Activated naive CD8-positive, alpha-beta T cell (primary cell): Measurements from ENCODE around the gene TST.

Experiments used
- H3K27ac Mint-ChIP-seq: one replicate; pipeline ENCODE4 v1.8.0; 2021; ENCODE audit warnings: mixed read lengths
- H3K27me3 Mint-ChIP-seq: one replicate; pipeline ENCODE4 v1.8.0; 2021; ENCODE audit warnings: mixed read lengths
- H3K36me3 Mint-ChIP-seq: one replicate; pipeline ENCODE4 v1.8.0; 2021; ENCODE audit warnings: mixed read lengths
- H3K4me1 Mint-ChIP-seq: one replicate; pipeline ENCODE4 v1.8.0; 2021; ENCODE audit warnings: low read depth, mixed read lengths
- H3K4me3 Mint-ChIP-seq: one replicate; pipeline ENCODE4 v1.8.0; 2021; ENCODE audit warnings: mild to moderate bottlenecking, mixed read lengths
- H3K9me3 Mint-ChIP-seq: one replicate; pipeline ENCODE4 v1.8.0; 2021; ENCODE audit warnings: low read depth, mixed read lengths

The TST gene

DNA sequence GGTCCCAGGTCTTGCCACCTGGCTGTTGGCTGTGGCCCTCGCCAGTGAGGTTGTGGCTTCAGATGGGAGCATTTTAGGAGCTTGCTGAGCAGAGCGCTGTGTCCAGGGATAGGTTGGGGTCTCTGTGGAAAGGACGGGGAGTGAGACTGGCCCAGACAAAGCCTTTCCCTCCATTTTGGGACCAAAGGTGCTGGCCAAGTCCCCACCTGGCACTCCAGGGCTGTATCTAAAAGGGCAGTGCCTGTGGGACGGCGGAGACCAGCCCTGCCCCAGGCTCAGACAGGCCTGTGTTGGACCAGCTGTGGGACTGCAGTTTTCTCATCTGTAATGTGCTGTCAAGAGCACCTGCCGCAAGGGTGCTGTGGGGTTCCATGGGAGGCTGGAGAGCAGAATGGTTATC is 27.3 kb upstream of the TST start:
- peaks cover 7% of the 10 kb centered on the region for H3K4me1 Mint-ChIP-seq
- H3K36me3 Mint-ChIP-seq: no peaks in the 10 kb centered on the region
- H3K9me3 Mint-ChIP-seq: no peaks in the 10 kb centered on the region
- H3K27me3 Mint-ChIP-seq: no peaks in the 10 kb centered on the region
- no peak overlapping the region for H3K4me3 Mint-ChIP-seq
- H3K27ac Mint-ChIP-seq: no peak overlapping the region

DNA sequence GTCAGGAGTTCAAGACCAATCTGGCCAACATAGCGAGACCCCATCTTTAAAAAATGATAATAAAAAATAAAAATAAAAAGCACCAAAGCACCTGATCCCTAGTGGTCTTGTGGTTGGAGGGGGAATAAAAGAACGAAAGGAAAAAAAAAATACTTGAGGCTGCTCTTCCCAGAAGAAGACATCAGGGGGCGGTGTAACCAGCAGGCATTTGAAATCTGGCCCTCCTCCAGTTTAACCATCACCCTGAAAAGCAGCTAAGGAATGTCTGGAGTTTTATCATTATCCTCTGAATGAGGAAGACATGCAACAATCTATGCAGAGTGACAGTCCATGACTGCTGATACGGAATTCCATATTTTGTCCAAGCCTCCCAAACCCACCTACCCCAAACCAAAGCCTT is 26.7 kb upstream of the TST start:
- Mint-ChIP-seq H3K4me3 (no peak overlapping the region), H3K9me3 (no peaks in the 10 kb centered on the region), H3K27ac (no peak overlapping the region), H3K27me3 (peaks cover under 1% of the 10 kb centered on the region), H3K36me3 (no peaks in the 10 kb centered on the region), H3K4me1 (peaks cover 6% of the 10 kb centered on the region)

DNA sequence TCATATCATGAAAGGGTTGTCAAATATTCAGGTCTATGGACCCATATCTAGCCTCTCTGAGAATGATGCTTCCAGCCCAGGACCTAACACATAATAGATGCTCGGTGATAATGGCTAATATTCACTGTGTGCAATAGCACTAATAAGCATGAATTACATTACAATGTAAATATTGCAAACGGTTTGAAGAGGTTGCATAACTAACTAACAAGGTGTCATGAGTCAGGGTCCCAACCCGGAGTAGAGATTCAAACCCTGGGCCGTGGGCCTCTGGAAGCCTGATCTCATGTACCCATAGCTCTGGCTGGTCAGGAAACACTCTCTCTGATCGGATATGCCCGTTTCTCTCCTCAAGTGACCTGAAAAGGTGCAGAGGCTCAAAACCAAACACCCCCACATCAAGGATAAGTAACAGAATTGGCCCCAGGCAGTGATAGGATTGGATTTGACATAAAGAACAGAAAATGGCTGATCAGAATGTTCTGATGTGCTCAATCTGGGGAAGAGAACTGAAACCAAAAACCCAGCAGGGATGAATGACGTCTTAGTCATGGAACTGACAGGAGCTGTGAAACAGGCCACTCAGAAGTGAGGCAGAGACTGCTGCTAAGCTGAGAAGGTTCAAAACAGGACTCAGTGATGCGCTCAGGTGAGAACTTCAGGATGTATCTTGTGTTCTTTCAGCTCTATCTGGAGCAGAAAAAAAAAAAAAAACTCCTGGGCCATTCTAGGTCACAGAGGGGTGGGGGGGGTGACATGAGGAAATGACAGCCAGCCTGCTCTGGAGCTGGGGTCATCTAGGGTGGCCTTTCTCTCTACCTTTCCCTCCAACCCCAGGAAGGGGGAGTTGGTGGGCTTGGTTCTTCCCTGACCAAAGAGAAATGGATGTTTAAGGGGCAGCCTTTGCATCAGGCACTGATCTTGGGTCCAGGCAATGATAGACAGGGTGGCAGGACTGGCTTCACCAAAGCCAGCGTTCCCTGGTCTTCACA is 25.7 kb upstream of the TST start:
- Mint-ChIP-seq H3K4me3 (no peak overlapping the region), H3K4me1 (peaks cover 6% of the 10 kb centered on the region), H3K27ac (no peak overlapping the region), H3K9me3 (no peaks in the 10 kb centered on the region), H3K27me3 (peaks cover 3% of the 10 kb centered on the region), H3K36me3 (no peaks in the 10 kb centered on the region)

DNA sequence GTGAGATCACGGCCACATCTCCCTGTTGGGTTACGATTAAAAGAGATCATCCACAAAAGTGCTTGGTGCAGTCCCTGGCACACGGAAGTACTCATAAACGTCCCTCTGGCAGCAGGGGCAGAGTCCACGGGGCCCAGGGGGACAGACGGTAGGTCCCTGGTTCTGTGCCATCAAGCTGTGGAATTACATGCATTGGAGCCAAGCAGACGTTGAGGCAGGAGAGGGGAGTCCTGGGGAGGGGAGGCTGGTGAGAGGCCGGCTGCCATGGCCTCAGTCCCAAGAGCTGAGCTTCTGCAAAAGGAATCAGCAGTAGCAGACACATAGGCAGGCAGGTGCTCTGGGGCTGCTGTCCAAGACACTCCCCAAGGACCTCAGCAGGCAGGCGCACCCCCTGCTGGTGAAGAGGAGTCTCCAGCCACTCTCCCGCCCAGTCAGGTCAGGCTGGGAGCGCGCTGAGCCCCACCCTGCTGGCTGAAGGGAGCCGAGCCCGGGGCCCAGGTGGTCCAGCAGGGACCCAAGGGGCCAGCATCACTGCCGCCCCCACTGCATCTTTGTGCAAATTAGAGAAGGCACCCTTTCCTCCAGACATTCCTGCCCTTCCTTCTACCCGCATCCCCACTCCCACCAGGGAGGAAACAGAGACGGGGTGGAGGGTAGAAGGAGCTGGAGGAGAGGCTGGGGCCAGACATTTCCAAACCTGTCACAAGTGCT is 24.7 kb upstream of the TST start:
- H3K27me3 Mint-ChIP-seq: peaks cover 3% of the 10 kb centered on the region
- no peak overlapping the region for H3K27ac Mint-ChIP-seq
- H3K4me3 Mint-ChIP-seq: no peak overlapping the region
- H3K4me1 Mint-ChIP-seq: peaks cover 6% of the 10 kb centered on the region
- no peaks in the 10 kb centered on the region for H3K9me3 Mint-ChIP-seq
- H3K36me3 Mint-ChIP-seq: no peaks in the 10 kb centered on the region

DNA sequence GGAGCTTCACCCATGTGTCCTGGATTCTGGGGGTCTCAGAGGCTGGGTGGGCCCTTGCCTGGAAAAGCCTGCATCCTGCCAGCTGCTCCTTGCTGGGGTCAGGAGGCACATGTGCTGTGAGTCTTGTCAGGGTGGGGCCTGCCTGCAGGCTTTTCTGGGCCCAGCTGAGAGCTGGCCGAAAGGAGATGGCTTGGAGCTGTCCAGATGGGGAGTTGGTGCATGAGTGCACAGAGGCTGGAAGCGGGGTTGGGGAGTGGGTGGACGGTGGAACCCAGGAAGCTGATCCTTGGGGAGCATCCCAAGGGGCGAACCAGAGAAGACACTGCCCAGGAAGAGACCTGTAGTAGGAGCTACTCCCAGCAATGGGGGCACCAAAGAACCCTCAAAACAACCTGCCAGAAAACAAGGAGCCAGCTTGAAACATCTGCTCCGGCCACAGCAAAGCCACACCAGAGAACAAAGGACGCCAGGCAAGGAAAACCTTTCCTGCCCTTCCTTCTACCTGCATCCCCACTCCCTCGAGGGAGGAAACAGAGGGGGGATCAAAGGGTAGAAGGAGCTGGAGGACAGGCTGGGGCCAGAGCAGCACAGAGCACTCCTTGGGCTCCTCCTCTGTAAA is 24.1 kb upstream of the TST start:
- H3K27ac Mint-ChIP-seq: no peak overlapping the region
- no peaks in the 10 kb centered on the region for H3K9me3 Mint-ChIP-seq

DNA sequence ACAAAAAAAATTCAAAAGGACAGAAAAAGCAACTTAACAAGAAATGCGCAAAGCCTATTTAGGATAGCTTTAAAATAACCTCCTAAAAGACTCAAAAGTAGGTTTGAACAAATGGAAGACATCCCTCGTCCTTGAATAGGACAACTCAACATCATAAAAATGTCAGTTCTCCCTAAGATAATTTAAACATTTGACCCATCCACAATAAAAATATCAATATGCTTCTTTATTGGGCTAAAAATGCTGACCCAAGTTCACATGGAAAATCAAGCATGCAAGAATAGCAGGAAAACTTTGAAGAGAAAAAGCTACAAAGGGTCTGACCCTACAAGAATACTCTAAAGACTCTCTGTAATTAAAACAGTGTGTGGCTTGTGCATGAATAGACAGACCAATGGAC is 20.2 kb upstream of the TST start:
- Mint-ChIP-seq H3K27ac (no peak overlapping the region), H3K27me3 (peaks cover 5% of the 10 kb centered on the region), H3K9me3 (no peaks in the 10 kb centered on the region), H3K4me3 (no peak overlapping the region), H3K36me3 (no peaks in the 10 kb centered on the region), H3K4me1 (peaks cover 1% of the 10 kb centered on the region)

More for the DNA sequence above, 24.1 kb upstream of the TST start:
- Mint-ChIP-seq H3K36me3 (no peaks in the 10 kb centered on the region), H3K4me3 (no peak overlapping the region), H3K4me1 (peaks cover 6% of the 10 kb centered on the region), H3K27me3 (peaks cover 3% of the 10 kb centered on the region)

DNA sequence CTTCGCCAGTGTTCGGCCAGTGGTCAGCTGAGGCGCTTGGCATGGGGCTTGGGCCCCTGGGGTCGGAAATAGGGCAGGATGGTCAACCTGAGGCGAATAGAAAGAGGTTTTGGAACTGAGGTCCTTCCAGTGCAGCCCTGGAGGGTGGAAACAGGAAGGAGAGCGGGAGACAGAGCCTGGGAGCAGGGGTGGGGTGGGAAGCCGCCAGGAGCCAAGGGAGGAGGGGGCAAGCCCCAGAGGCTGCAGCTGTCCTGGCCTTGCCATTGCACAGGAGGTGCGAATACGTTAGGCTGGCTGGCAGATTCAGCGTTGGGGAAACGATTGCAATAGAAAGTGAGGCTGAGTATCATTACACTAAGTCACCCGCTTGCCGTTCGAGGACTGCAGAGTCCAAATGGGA is 18.4 kb upstream of the TST start:
- Mint-ChIP-seq H3K36me3 (no peaks in the 10 kb centered on the region), H3K4me3 (no peak overlapping the region), H3K9me3 (no peaks in the 10 kb centered on the region), H3K27ac (no peak overlapping the region), H3K27me3 (peaks cover 5% of the 10 kb centered on the region), H3K4me1 (peaks cover 1% of the 10 kb centered on the region)

DNA sequence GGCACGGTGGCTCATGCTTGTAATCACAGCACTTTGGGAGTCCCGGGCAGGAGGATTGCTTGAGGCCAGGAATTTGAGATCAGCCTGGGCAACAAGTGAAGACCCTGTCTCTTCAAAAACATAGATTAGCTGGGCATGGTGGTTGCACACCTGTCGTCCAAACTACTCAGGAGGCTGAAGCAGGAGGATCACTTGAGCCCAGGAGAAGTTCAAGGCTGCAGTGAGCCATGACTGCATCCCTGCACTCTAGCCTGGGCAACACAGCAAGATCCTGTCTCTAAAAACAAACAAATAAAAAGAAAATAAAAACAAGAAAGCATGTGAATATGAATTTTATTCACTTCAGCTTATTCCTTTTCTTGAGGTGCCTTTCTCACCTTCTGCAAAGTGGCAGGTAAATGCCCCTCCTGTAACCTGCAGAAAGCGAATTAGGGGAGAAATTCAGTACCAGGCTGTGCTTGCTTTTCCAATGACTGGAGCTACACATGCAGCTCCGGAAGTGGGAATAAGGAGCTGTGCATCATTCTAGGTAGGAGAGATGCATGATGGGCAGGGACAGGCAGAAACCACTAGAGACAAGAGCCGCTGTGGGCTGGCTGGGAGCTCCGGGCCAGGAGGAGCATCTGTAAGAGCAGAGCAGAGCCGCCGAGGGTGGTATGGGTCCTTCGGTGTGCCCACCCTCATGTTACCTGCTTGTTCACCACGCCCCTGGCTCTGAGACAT is 17.6 kb upstream of the TST start:
- H3K27ac Mint-ChIP-seq: no peak overlapping the region
- no peaks in the 10 kb centered on the region for H3K36me3 Mint-ChIP-seq
- peaks cover 1% of the 10 kb centered on the region for H3K4me1 Mint-ChIP-seq
- peaks cover 5% of the 10 kb centered on the region for H3K27me3 Mint-ChIP-seq
- H3K9me3 Mint-ChIP-seq: no peaks in the 10 kb centered on the region
- no peak overlapping the region for H3K4me3 Mint-ChIP-seq

DNA sequence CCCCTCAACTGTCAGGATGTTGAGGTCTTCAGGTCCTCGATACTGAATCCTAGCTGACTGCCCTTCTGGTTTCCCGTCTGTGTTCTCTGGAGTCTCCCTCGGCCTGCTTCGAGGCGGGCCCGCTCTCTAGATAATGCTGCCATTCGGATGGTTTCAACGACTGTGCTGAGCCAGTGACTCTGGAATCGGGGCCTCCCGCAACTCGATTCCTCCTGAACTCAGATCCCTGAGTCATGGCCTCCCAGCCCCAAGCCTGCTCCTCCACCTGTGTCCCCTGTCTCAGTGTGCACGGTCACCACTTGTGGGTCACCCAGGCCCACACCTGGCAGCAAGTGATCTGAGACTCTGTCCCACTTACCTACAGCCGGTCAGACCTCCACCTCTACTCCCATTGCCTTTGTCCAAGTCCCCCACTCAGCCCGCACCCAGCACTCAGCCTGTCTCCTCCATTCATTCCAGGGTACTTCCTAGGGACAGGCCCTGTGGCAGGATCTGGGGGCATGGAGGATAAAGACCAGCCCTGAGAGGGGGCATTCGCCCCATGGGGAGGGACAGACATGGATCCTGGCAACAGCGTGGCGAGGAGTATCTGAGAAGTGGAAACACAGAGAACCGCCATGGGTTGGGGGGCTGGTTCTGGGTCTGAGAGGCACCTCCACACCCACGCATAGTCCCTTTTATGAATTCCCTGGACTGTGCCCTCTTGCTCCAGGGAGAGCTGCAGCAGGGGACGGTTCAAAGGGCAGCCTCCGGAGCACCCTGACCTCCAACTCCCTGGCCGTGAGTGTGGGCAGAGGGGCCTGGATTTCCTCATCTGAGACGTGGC is 14.6 kb upstream of the TST start:
- Mint-ChIP-seq H3K4me1 (no peaks in the 10 kb centered on the region), H3K27me3 (peaks cover 2% of the 10 kb centered on the region), H3K27ac (no peak overlapping the region), H3K36me3 (no peaks in the 10 kb centered on the region), H3K4me3 (no peak overlapping the region), H3K9me3 (no peaks in the 10 kb centered on the region)

DNA sequence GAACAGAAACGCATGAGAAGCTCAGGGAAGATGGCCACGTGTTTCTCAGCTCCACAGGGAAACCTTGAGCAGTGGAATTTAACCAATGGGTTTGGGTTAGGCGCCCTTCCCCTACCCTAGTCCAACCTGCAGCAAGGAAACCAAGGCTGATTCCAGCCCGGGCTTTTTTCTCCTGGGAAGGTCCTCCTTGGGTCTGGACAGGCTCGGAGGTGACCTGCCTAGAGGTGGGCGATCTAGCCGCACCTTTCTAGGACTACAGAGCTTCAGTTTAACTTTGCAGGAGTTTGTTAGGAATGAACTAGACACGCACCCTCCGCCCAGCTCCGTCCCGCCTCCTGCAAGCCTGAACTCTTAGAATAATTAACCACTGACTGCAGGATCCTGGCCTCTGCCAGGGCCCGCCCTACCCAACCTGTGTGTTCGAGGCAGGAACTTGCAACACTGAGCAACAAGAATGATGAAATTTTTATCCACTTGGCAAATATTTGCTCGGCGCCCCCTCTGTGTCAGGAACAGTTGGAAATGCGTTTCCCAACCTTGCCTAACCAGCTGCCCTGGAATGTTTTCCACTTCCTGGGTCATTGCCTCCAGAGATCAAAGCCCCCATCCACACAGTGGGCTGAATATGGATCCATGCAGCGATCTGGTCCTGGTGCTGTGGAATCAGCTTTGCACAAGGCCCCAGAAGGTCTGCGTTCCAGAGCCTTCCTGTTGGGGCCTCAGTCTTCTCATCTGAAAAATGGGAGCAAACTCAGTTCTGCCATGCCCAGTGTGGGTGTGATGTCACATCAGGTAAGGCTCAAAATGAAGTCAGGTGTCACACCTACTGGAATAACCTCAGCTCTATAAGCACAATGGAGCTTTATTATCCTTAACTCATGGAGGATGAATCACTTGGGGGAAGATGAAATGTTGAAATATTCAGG is 13.6 kb upstream of the TST start:
- H3K27ac Mint-ChIP-seq: no peak overlapping the region
- no peak overlapping the region for H3K4me3 Mint-ChIP-seq
- H3K36me3 Mint-ChIP-seq: no peaks in the 10 kb centered on the region
- no peaks in the 10 kb centered on the region for H3K9me3 Mint-ChIP-seq
- no peaks in the 10 kb centered on the region for H3K4me1 Mint-ChIP-seq
- H3K27me3 Mint-ChIP-seq: peaks cover 2% of the 10 kb centered on the region

DNA sequence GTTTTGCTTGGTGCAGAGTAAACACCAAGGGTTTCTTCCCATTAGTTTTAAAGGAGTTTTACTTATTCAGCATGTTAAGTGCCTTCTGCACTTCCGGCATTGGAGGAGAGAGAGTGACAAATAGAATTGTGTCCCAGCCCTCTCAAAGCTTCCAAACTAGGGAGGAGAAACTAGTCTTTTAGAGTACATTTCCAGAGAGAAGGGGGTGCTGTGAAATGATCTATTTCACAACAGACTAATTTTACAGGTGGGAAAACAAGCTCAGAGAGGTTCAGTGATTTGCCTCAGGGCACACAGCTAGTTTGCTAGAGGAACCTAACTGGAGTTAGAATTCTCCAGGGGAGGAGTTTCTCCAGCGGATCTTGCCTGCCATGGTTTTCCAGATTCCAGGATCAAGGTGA is 12.9 kb upstream of the TST start:
- peaks cover 2% of the 10 kb centered on the region for H3K27me3 Mint-ChIP-seq
- no peak overlapping the region for H3K4me3 Mint-ChIP-seq
- no peaks in the 10 kb centered on the region for H3K36me3 Mint-ChIP-seq
- no peaks in the 10 kb centered on the region for H3K4me1 Mint-ChIP-seq
- no peak overlapping the region for H3K27ac Mint-ChIP-seq
- no peaks in the 10 kb centered on the region for H3K9me3 Mint-ChIP-seq

DNA sequence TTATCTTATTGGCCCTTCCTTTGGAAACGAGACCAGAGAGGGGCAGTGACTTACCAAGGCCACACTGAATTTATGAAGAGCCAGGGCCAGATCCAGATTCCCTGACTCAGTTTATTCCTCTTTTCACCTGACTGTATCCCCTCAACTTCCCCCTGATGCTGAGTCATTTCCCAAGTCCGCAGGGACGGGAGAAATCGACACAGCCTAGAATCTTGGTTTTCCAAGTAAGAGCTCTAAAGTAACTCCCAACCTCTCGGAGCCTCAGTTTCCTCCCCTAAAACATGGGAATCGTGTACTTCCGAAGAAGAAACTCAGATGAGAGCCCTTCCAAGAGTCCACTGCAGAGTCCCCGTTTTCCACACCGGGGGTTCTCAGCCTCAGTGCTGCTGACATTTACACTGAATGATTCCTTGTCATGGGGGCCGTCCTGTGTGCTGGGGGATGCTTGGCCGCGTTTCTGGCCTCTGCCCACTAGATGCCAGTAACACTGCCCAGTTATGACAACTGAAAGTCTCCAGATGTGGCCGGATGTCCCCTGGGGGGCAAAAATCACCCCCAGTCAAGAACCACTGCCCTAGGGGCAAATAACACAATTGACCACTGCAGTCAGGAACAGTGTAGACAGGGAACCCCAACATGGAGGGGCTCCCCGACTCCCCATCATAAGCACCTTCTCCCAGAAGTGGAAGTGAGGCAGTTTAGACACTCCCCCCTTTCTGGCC is 11.5 kb upstream of the TST start:
- H3K4me3 Mint-ChIP-seq: no peak overlapping the region
- H3K27ac Mint-ChIP-seq: no peak overlapping the region
- H3K9me3 Mint-ChIP-seq: no peaks in the 10 kb centered on the region
- H3K36me3 Mint-ChIP-seq: no peaks in the 10 kb centered on the region
- no peaks in the 10 kb centered on the region for H3K4me1 Mint-ChIP-seq
- H3K27me3 Mint-ChIP-seq: no peaks in the 10 kb centered on the region
